8988T (cell line): ENCODE measurements around the gene PRSS12.
"Not testable (repeated sequence)": the region's sequence is repeated elsewhere in the genome, so short reads cannot be mapped to it uniquely, and the experiment has no call there.

Source experiments
- DNase-seq: peaks from one replicate; pipeline ENCODE4 v3.0.0; 2011

Gene PRSS12

DNA sequence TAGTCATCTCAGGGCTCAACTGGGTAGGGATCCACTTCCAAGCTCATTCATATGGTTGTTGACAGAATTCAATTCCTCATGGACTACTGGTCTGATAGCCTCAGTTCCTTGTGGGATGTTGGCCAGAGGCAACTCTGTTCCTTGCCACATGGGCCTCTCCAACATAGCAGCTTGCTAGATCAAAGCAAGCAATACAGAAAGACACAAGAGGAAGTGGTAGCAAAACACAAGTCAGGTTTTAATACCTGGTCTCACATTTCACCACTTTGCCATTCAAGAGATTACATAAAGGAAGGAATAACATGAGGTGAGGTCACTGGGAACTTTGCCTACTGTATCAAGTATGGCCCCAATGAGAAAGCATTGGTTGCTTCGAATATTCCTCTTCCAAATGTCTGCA, 79.2 kb downstream of the PRSS12 start:
- DNase-seq = no peak

DNA sequence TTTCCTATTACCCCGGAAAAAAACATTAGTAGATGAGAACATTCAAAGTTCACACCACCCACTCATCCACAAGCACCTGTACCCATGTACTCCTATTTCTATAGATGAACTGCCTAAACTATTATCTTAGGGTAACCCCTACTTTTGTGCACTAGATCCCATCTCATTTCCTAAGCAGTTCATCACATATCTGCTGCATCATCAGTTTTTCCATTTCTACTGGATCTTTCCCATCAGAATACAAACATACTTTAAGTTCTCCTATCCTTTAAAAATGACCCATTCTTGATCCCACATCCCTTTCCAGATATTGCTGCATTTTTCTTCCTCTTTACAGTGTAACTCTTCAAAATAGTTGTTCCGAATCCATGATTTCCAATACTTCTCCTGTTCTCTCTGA, 81.0 kb downstream of the PRSS12 start:
- no peak for DNase-seq

- DNase-seq = no peak
Measured at GRCh38 chr4:118270492-118270891, 82.3 kb downstream of the PRSS12 start.

- DNase-seq = no peak
Measured at GRCh38 chr4:118268780-118269179, 84.0 kb downstream of the PRSS12 start.

DNA sequence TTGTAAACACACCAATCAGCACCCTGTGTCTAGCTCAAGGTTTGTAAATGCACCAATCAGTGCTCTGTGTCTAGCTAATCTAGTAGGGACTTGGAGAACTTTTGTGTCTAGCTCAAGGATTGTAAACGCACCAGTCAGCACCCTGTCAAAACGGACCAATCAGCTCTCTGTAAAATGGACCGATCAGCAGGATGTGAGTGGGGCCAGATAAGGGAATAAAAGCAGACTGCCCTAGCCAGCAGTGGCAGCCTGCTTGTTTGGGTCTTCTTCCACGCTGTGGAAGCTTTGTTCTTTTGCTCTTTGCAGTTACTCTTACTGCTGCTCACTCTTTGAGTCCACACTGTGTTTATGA, 86.7 kb downstream of the PRSS12 start:
- DNase-seq = not testable (repeated sequence)

DNA sequence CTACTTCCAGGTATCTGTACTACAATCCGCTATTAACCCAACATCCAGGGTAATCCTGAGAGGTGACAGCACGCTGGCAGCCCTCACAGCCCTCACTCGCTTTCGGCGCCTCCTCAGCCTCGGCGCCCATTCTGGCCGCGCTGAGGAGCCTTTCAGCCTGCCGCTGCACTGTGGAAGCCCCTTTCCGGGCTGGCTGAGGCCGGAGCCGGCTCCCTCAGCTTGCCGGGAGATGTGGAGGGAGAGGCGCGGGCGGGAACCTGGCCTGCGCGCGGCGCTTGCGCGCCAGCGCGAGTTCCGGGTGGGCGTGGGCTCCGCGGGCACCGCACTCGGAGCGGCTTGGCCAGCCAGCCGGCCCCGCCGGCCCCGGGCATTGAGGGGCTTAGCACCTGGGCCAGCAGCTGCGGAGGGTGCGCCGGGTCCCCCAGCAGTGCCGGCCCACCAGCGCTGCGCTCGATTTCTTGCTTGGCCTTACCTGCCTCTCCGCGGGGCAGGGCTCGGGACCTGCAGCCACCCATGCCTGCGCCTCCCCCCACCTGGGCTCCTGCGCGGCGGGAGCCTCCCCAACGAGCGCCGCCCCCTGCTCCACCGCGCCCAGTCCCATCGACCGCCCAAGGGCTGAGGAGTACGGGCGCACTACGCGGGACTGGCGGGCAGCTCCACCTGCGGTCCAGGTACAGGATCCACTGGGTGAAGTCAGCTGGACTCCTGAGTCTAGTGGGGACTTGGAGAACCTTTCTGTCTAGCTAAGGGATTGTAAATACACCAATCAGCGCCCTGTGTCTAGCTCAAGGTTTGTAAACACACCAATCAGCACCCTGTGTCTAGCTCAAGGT, 87.3 kb downstream of the PRSS12 start:
- DNase-seq = no peak

DNA sequence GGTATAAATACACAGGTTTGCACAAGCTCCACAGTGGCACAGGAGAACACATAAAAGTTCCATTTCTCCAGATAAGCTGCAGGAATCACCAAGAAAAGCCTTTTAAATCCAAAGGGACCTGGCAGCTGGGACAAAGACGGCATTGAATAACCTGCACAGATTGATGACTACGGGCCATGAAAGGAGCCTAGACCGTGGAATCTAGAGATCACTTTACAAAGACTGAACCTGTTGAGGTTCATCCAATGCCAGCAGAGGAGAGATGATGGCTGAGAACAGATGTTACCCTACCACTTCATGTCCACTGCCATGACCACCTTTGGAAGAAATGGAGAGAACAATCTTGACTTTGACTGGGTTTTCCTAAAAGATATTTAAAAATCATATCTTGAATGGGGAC, 88.7 kb downstream of the PRSS12 start:
- no peak for DNase-seq

DNA sequence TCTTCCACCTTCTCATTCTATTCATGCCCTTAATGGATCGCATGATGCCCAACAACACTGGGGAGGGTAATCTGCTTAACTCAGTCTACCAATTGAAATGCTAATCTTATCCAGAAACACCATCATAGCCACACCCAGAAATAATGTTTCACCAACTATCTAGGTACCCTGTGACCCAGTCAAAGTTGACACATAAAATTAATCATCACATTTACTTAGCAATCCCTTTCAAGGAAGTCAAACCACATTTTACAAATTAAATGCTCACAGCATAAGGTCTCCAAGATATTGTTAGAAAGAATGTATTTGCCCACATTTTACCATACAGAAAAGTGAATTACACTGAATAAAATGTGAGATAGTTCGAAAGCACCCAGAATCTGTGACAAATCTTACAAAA, 92.5 kb downstream of the PRSS12 start:
- no peak for DNase-seq

DNA sequence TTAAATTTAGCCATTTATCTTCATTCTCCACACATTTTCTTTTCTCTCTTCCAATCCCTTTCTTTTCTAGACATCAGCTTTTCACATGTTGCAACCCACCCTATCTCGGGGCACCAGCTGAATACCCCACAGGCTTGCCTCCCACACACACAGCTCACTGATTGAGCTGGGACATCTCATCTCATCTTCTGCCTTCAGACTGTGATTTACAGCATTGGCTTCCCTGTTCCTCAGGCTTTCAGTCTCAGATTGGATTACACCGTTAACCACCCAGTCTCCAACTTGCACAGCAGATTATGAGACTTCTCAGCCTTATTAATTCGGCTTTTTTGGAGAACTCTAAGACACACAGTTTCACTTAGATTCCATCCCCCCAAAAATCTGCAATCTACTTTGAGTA, 93.7 kb downstream of the PRSS12 start:
- no peak for DNase-seq

DNA sequence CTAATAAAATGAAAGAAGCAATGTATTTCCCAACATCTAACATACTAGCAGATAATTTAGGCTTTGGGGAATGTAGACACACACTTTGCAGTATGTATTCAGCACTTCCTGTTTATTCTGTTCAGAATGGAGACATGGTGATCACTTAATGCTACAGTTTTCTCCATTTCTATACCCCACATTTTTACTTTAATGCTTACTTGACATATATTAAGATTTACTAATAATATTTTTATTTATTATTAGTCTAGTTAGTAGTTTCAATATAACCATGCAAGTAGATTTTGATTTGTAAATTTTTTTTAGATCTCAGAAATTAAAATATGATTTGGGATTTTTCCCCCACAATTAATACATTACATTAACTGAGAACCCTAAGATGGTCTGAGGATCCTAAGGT, 98.4 kb downstream of the PRSS12 start:
- no peak for DNase-seq

DNA sequence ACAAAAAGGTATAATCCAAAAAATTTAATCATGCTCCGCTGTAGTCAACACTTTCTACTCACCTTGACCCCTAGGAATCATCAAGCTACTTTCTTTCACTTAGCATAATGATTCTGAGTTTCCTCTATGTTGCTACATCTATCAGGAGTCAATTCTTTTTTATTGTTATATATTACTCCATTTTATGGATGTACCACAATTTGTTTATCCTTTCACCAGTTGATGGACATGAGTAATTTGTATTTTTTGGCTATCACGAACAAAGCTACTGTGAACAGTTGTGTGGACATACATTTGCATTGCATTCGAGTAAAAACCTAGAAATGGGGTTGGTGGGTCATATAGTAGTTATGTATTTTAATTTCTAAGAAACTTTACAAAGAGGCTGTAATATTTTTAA, 102.9 kb downstream of the PRSS12 start:
- no peak for DNase-seq

- no peak for DNase-seq
Measured at GRCh38 chr4:118237531-118237930, 115.3 kb downstream of the PRSS12 start.

GRCh38 chr4:118235566-118236120, 117.2 kb downstream of the PRSS12 start:
- DNase-seq = no peak
